ENCODE measurements around the gene EHD4. TPM values are rescaled to one million over a fixed set of nuclear protein-coding genes. Genes with fewer than 3 reads are reported as not detected.

EHD4 gene
- total and polyA plus RNA-seq, 2 donors (not counting 1 experiment from before 2014, with no cell fraction given): 19.3 to 22.0 TPM

GRCh38 chr15:41933326-41933725, 39.0 kb downstream of the EHD4 start:
- H3K27ac ChIP-seq (ENCODE audit: insufficient read depth, low read length): no peak overlapping the region
- H3K27me3 ChIP-seq (ENCODE audit: control insufficient read depth, insufficient read depth, low read length): no peaks in the 10 kb centered on the region
- H3K4me2 ChIP-seq (ENCODE audit: extremely low read depth, insufficient read depth, low read length): no peak overlapping the region
- TF ChIP-seq CTCF (conservative IDR thresholded peaks at IDR 0.05 in 1 of 2, IDR thresholded peaks at IDR 0.05 in 1 of 2; ENCODE audit: low read depth in 1 of 2, low read length in 2 of 2) (no peak), EZH2 (IDR thresholded peaks at IDR 0.05; ENCODE audit: low read length, missing control alignments) (no peak)
- no peaks in the 10 kb centered on the region for H3K36me3 ChIP-seq (ENCODE audit: control insufficient read depth, insufficient read depth, low read length)
- DNase-seq (ENCODE audit: low read depth in 2 of 2): no peak
- H4K20me1 ChIP-seq (ENCODE audit: control insufficient read depth, extremely low read depth, insufficient read depth, low read length): no peaks in the 10 kb centered on the region
- H3K9ac ChIP-seq (ENCODE audit: insufficient read depth, low read length): no peak overlapping the region
- H3K4me3 ChIP-seq (replicated peaks in 1 of 4; ENCODE audit: control extremely low read depth in 1 of 4, insufficient read depth in 1 of 4, low read depth in 3 of 4, low read length in 4 of 4): no peak overlapping the region
- H3K79me2 ChIP-seq (ENCODE audit: control insufficient read depth, insufficient read depth, low read length): peaks cover 8% of the 10 kb centered on the region
- no peaks in the 10 kb centered on the region for H3K9me3 ChIP-seq (ENCODE audit: control insufficient read depth, insufficient read depth, low read depth, low read length)
- H3K4me1 ChIP-seq (ENCODE audit: control insufficient read depth, extremely low read depth, insufficient read depth, low read length): peaks cover 25% of the 10 kb centered on the region
- no peak overlapping the region for H2AFZ ChIP-seq (ENCODE audit: low read length)

GRCh38 chr15:41932511-41933289, 39.7 kb downstream of the EHD4 start:
- Histone ChIP-seq H2AFZ (ENCODE audit: low read length) (no peak overlapping the region), H3K9ac (ENCODE audit: insufficient read depth, low read length) (no peak overlapping the region), H3K4me2 (ENCODE audit: extremely low read depth, insufficient read depth, low read length) (no peak overlapping the region), H4K20me1 (ENCODE audit: control insufficient read depth, extremely low read depth, insufficient read depth, low read length) (no peaks in the 10 kb centered on the region), H3K27me3 (ENCODE audit: control insufficient read depth, insufficient read depth, low read length) (no peaks in the 10 kb centered on the region), H3K36me3 (ENCODE audit: control insufficient read depth, insufficient read depth, low read length) (no peaks in the 10 kb centered on the region), H3K79me2 (ENCODE audit: control insufficient read depth, insufficient read depth, low read length) (peaks cover 8% of the 10 kb centered on the region), H3K27ac (ENCODE audit: insufficient read depth, low read length) (no peak overlapping the region), H3K9me3 (ENCODE audit: control insufficient read depth, insufficient read depth, low read depth, low read length) (no peaks in the 10 kb centered on the region), H3K4me1 (ENCODE audit: control insufficient read depth, extremely low read depth, insufficient read depth, low read length) (peaks cover 27% of the 10 kb centered on the region), H3K4me3 (replicated peaks in 1 of 4; ENCODE audit: control extremely low read depth in 1 of 4, insufficient read depth in 1 of 4, low read depth in 3 of 4, low read length in 4 of 4) (no peak overlapping the region)
- TF ChIP-seq CTCF (conservative IDR thresholded peaks at IDR 0.05 in 1 of 2, IDR thresholded peaks at IDR 0.05 in 1 of 2; ENCODE audit: low read depth in 1 of 2, low read length in 2 of 2) (no peak), EZH2 (IDR thresholded peaks at IDR 0.05; ENCODE audit: low read length, missing control alignments) (no peak)
- DNase-seq (ENCODE audit: low read depth in 2 of 2): no peak

GRCh38 chr15:41932101-41932500, 40.3 kb downstream of the EHD4 start:
- Histone ChIP-seq H3K27ac (ENCODE audit: insufficient read depth, low read length) (no peak overlapping the region), H3K27me3 (ENCODE audit: control insufficient read depth, insufficient read depth, low read length) (no peaks in the 10 kb centered on the region), H3K9ac (ENCODE audit: insufficient read depth, low read length) (no peak overlapping the region), H3K4me1 (ENCODE audit: control insufficient read depth, extremely low read depth, insufficient read depth, low read length) (peaks cover 28% of the 10 kb centered on the region), H2AFZ (ENCODE audit: low read length) (no peak overlapping the region), H4K20me1 (ENCODE audit: control insufficient read depth, extremely low read depth, insufficient read depth, low read length) (no peaks in the 10 kb centered on the region), H3K36me3 (ENCODE audit: control insufficient read depth, insufficient read depth, low read length) (no peaks in the 10 kb centered on the region), H3K79me2 (ENCODE audit: control insufficient read depth, insufficient read depth, low read length) (peaks cover 8% of the 10 kb centered on the region), H3K4me2 (ENCODE audit: extremely low read depth, insufficient read depth, low read length) (no peak overlapping the region), H3K9me3 (ENCODE audit: control insufficient read depth, insufficient read depth, low read depth, low read length) (no peaks in the 10 kb centered on the region), H3K4me3 (replicated peaks in 1 of 4; ENCODE audit: control extremely low read depth in 1 of 4, insufficient read depth in 1 of 4, low read depth in 3 of 4, low read length in 4 of 4) (no peak overlapping the region)
- no peak for TF ChIP-seq CTCF (conservative IDR thresholded peaks at IDR 0.05 in 1 of 2, IDR thresholded peaks at IDR 0.05 in 1 of 2; ENCODE audit: low read depth in 1 of 2, low read length in 2 of 2)
- TF ChIP-seq EZH2 (IDR thresholded peaks at IDR 0.05; ENCODE audit: low read length, missing control alignments): no peak
- no peak for DNase-seq (ENCODE audit: low read depth in 2 of 2)

Measured in fibroblast of lung (primary cell).